GM11168 (cell line): Measurements from ENCODE around the gene USP3.

Source experiments
- in situ Hi-C: fragments of 300-500 bp; cut with MboI; formaldehyde crosslinking; loops from one replicate; pipeline ENCODE4 v1.12.0; 2022; ENCODE audit warnings: low sequenced_read_pairs; ENCODE audit not compliant: unreplicated experiment

Gene USP3

GRCh38 chr15:63600616-63601025 lies 96.2 kb downstream of the USP3 start:
- in situ Hi-C loops, result loop anchor here (25.0 kb wide), 1 partner anchor 462 kb away; no protein-coding TSS in a partner anchor

GRCh38 chr15:63601026-63601703 lies 96.8 kb downstream of the USP3 start:
- in situ Hi-C loops, result loop anchor here (25.0 kb wide), 1 partner anchor 461 kb away; no protein-coding TSS in a partner anchor

- in situ Hi-C loops, result loop anchor here (25.0 kb wide), 1 partner anchor 461 kb away; no protein-coding TSS in a partner anchor
Observed at GRCh38 chr15:63601704-63602185, 97.4 kb downstream of the USP3 start.

- in situ Hi-C loops, result loop anchor here (25.0 kb wide), 1 partner anchor 460 kb away; no protein-coding TSS in a partner anchor
Observed at GRCh38 chr15:63602595-63602994, 98.2 kb downstream of the USP3 start.

GRCh38 chr15:63603516-63603915 lies 99.1 kb downstream of the USP3 start:
- in situ Hi-C loops, result loop anchor here (25.0 kb wide), 1 partner anchor 459 kb away; no protein-coding TSS in a partner anchor

- in situ Hi-C loops, result loop anchor here (25.0 kb wide), 1 partner anchor 458 kb away; no protein-coding TSS in a partner anchor
Observed at GRCh38 chr15:63604281-63604680, 99.9 kb downstream of the USP3 start.

- in situ Hi-C loops, result loop anchor here (25.0 kb wide), 1 partner anchor 457 kb away; no protein-coding TSS in a partner anchor
Observed at GRCh38 chr15:63605036-63605435, 100.6 kb downstream of the USP3 start.

- in situ Hi-C loops, result loop anchor here (25.0 kb wide), 1 partner anchor 456 kb away; no protein-coding TSS in a partner anchor
Observed at GRCh38 chr15:63605816-63606215, 101.4 kb downstream of the USP3 start.

GRCh38 chr15:63606308-63606707 lies 101.9 kb downstream of the USP3 start:
- in situ Hi-C loops, result loop anchor here (25.0 kb wide), 1 partner anchor 456 kb away; no protein-coding TSS in a partner anchor

- in situ Hi-C loops, result loop anchor here (25.0 kb wide), 1 partner anchor 453 kb away; no protein-coding TSS in a partner anchor
Observed at GRCh38 chr15:63608989-63609388, 104.6 kb downstream of the USP3 start.

- in situ Hi-C loops, result loop anchor here (25.0 kb wide), 1 partner anchor 453 kb away; no protein-coding TSS in a partner anchor
Observed at GRCh38 chr15:63609448-63609847, 105.1 kb downstream of the USP3 start.

- in situ Hi-C loops, result loop anchor here (25.0 kb wide), 1 partner anchor 452 kb away; no protein-coding TSS in a partner anchor
Observed at GRCh38 chr15:63610209-63610841, 105.9 kb downstream of the USP3 start.

- in situ Hi-C loops, result loop anchor here (25.0 kb wide), 1 partner anchor 451 kb away; no protein-coding TSS in a partner anchor
Observed at GRCh38 chr15:63611177-63611576, 106.8 kb downstream of the USP3 start.

- in situ Hi-C loops, result loop anchor here (25.0 kb wide), 1 partner anchor 450 kb away; no protein-coding TSS in a partner anchor
Observed at GRCh38 chr15:63612300-63612699, 107.9 kb downstream of the USP3 start.

- in situ Hi-C loops, result loop anchor here (25.0 kb wide), 1 partner anchor 446 kb away; no protein-coding TSS in a partner anchor
Observed at GRCh38 chr15:63615935-63616334, 111.5 kb downstream of the USP3 start.

- in situ Hi-C loops, result loop anchor here (25.0 kb wide), 1 partner anchor 445 kb away; no protein-coding TSS in a partner anchor
Observed at GRCh38 chr15:63617147-63617546, 112.8 kb downstream of the USP3 start.

- in situ Hi-C loops, result loop anchor here (25.0 kb wide), 1 partner anchor 445 kb away; no protein-coding TSS in a partner anchor
Observed at GRCh38 chr15:63617627-63618026, 113.2 kb downstream of the USP3 start.

- in situ Hi-C loops, result loop anchor here (25.0 kb wide), 1 partner anchor 442 kb away; no protein-coding TSS in a partner anchor
Observed at GRCh38 chr15:63620760-63621159, 116.4 kb downstream of the USP3 start.

- in situ Hi-C loops, result loop anchor here (25.0 kb wide), 1 partner anchor 439 kb away; no protein-coding TSS in a partner anchor
Observed at GRCh38 chr15:63623232-63623969, 119.0 kb downstream of the USP3 start.

GRCh38 chr15:63626955-63627354 lies 122.6 kb downstream of the USP3 start:
- in situ Hi-C loops, result no loop called here
